ENCODE measurements around the gene RNASEH1. TPM values are rescaled to one million over a fixed set of nuclear protein-coding genes. Genes with fewer than 3 reads are reported as not detected.

Gene RNASEH1
- polyA plus RNA-seq (ENCODE audit: insufficient read length in 3 of 3): 10 to 100 TPM; 18.6 to 20.6 (median 19.8) TPM
- long read RNA-seq, donor 1, transcript RNASEH1-201 (8 exons, 1,887 nt): major isoform, 7 of 4,581 reads
- long read RNA-seq, donor 1, partial matches to known transcripts: 4,473 of 4,581 reads
- long read RNA-seq, donor 1, other reads (novel, unspliced or antisense): 101 of 4,581 reads
- long read RNA-seq, donor 2, transcript RNASEH1-201 (8 exons, 1,887 nt): major isoform, 18 of 4,447 reads
- long read RNA-seq, donor 2, partial matches to known transcripts: 4,350 of 4,447 reads
- long read RNA-seq, donor 2, other reads (novel, unspliced or antisense): 79 of 4,447 reads
- long read RNA-seq, donor 3, transcript RNASEH1-201 (8 exons, 1,887 nt): major isoform, 9 of 3,033 reads
- long read RNA-seq, donor 3, partial matches to known transcripts: 997 of 3,033 reads
- long read RNA-seq, donor 3, other reads (novel, unspliced or antisense): 2,027 of 3,033 reads
- long read RNA-seq, donor 4, transcript RNASEH1-201 (8 exons, 1,887 nt): major isoform, 6 of 3,856 reads
- long read RNA-seq, donor 4, partial matches to known transcripts: 3,801 of 3,856 reads
- long read RNA-seq, donor 4, other reads (novel, unspliced or antisense): 49 of 3,856 reads
- long read RNA-seq, donor 5, transcript RNASEH1-201 (8 exons, 1,887 nt): major isoform, 5 of 2,047 reads
- long read RNA-seq, donor 5, partial matches to known transcripts: 829 of 2,047 reads
- long read RNA-seq, donor 5, other reads (novel, unspliced or antisense): 1,213 of 2,047 reads
- long read RNA-seq, donor 6, transcript RNASEH1-201 (8 exons, 1,887 nt): major isoform, 8 of 24 reads
- long read RNA-seq, donor 6, partial matches to known transcripts: 5 of 24 reads
- long read RNA-seq, donor 6, other reads (novel, unspliced or antisense): 11 of 24 reads
- long read RNA-seq, donor 7, transcript RNASEH1-201 (8 exons, 1,887 nt): major isoform, 12 of 12 reads
- long read RNA-seq, donor 7, partial matches to known transcripts: 0 of 12 reads
- long read RNA-seq, donor 7, other reads (novel, unspliced or antisense): 0 of 12 reads
- long read RNA-seq, donor 8, partial matches to known transcripts: 332 of 918 reads
- long read RNA-seq, donor 8, other reads (novel, unspliced or antisense): 582 of 918 reads
- long read RNA-seq, donor 9, transcript RNASEH1-201 (8 exons, 1,887 nt): major isoform, 7 of 28 reads
- long read RNA-seq, donor 9, partial matches to known transcripts: 16 of 28 reads
- long read RNA-seq, donor 9, other reads (novel, unspliced or antisense): 5 of 28 reads
- long read RNA-seq, donor 10, transcript RNASEH1-201 (8 exons, 1,887 nt): major isoform, 8 of 3,636 reads
- long read RNA-seq, donor 10, partial matches to known transcripts: 3,570 of 3,636 reads
- long read RNA-seq, donor 10, other reads (novel, unspliced or antisense): 58 of 3,636 reads
- long read RNA-seq, donor 11, transcript RNASEH1-201 (8 exons, 1,887 nt): major isoform, 11 of 2,311 reads
- long read RNA-seq, donor 11, partial matches to known transcripts: 2,272 of 2,311 reads
- long read RNA-seq, donor 11, other reads (novel, unspliced or antisense): 28 of 2,311 reads
- long read RNA-seq, donor 12, transcript RNASEH1-201 (8 exons, 1,887 nt): major isoform, 13 of 19 reads
- long read RNA-seq, donor 12, partial matches to known transcripts: 6 of 19 reads
- long read RNA-seq, donor 12, other reads (novel, unspliced or antisense): 0 of 19 reads
- long read RNA-seq, donor 13, partial matches to known transcripts: 32 of 36 reads
- long read RNA-seq, donor 13, other reads (novel, unspliced or antisense): 0 of 36 reads
- long read RNA-seq, donor 14: 0 reads
- long read RNA-seq, donor 15, transcript RNASEH1-201 (8 exons, 1,887 nt): major isoform, 16 of 6,659 reads
- long read RNA-seq, donor 15, partial matches to known transcripts: 6,526 of 6,659 reads
- long read RNA-seq, donor 15, other reads (novel, unspliced or antisense): 117 of 6,659 reads
- long read RNA-seq, donor 16, transcript RNASEH1-201 (8 exons, 1,887 nt): major isoform, 11 of 11 reads
- long read RNA-seq, donor 16, partial matches to known transcripts: 0 of 11 reads
- long read RNA-seq, donor 16, other reads (novel, unspliced or antisense): 0 of 11 reads

- peak; percentile 98 for DNase-seq
Measured at GRCh38 chr2:3558205-3559014, at the start of gene RNASEH1. Gene RNASEH1 (minus strand): TSS chr2:3558333. CDS start chr2:3558260, 73 bp downstream.

- no peak for DNase-seq
Measured at GRCh38 chr2:3606370-3607201, 48.5 kb upstream of the RNASEH1 start.

- DNase-seq: no peak
Measured at GRCh38 chr2:3606028-3606369, 47.9 kb upstream of the RNASEH1 start.

GRCh38 chr2:3604991-3605961, 47.1 kb upstream of the RNASEH1 start:
- DNase-seq: no peak

- no peak for DNase-seq
Measured at GRCh38 chr2:3604207-3604877, 46.2 kb upstream of the RNASEH1 start.

GRCh38 chr2:3603536-3604206, 45.5 kb upstream of the RNASEH1 start:
- DNase-seq: no peak

GRCh38 chr2:3602553-3603339, 44.6 kb upstream of the RNASEH1 start:
- no peak for DNase-seq

- no peak for DNase-seq
Measured at GRCh38 chr2:3601561-3602271, 43.6 kb upstream of the RNASEH1 start.

- DNase-seq: no peak
Measured at GRCh38 chr2:3600256-3600855, 42.2 kb upstream of the RNASEH1 start.

- no peak for DNase-seq
Measured at GRCh38 chr2:3598912-3599854, 41.0 kb upstream of the RNASEH1 start.

GRCh38 chr2:3598197-3598910, 40.2 kb upstream of the RNASEH1 start:
- DNase-seq: no peak

- DNase-seq: no peak
Measured at GRCh38 chr2:3597567-3597966, 39.4 kb upstream of the RNASEH1 start.
